Mesenchymal stem cell (in vitro differentiated cells and primary cell): Measurements from ENCODE around the gene SNTG2.
"Not testable (repeated sequence)": the region's sequence is repeated elsewhere in the genome, so short reads cannot be mapped to it uniquely, and the experiment has no call there.

Experiments
- DNase-seq: peaks from one replicate; pipeline ENCODE4 v3.0.0-alpha.2; 2013
- H2AFZ ChIP-seq: one replicate; pipeline ENCODE4 v1.6.1; 2013; ENCODE audit warnings: low read depth, mild to moderate bottlenecking, control low read depth, inconsistent platforms, low read length, moderate library complexity
- H2AK5ac ChIP-seq: 2 replicates; pipeline ENCODE4 v1.6.1; 2013; ENCODE audit warnings: low read length, moderate library complexity, mild to moderate bottlenecking, inconsistent platforms; ENCODE audit not compliant: severe bottlenecking
- H2BK120ac ChIP-seq: one replicate; pipeline ENCODE4 v1.6.1; 2013; ENCODE audit warnings: low read depth, mild to moderate bottlenecking, inconsistent platforms, low read length, moderate library complexity
- H2BK12ac ChIP-seq, 2 experiments: one replicate each; pipeline ENCODE4 v1.6.1; 2013; ENCODE audit warnings: inconsistent platforms in 2 of 2, low read length in 2 of 2, mild to moderate bottlenecking in 2 of 2, moderate library complexity in 2 of 2, control low read depth in 1 of 2
- H2BK15ac ChIP-seq: one replicate; pipeline ENCODE4 v1.6.1; 2013; ENCODE audit warnings: mild to moderate bottlenecking, low read depth, inconsistent platforms; ENCODE audit not compliant: poor library complexity, severe bottlenecking
- H2BK5ac ChIP-seq: 2 replicates; pipeline ENCODE4 v1.6.1; 2013; ENCODE audit warnings: low read depth, mild to moderate bottlenecking, low read length, control low read depth, inconsistent platforms; ENCODE audit not compliant: poor library complexity, severe bottlenecking
- H3K14ac ChIP-seq, 2 experiments: one replicate each; pipeline ENCODE4 v1.6.1; 2013; ENCODE audit warnings: inconsistent platforms in 2 of 2, low read length in 2 of 2, control low read depth in 1 of 2, mild to moderate bottlenecking in 1 of 2, moderate library complexity in 1 of 2
- H3K18ac ChIP-seq, 2 experiments: one replicate each; pipeline ENCODE4 v1.6.1; 2013; ENCODE audit warnings: inconsistent platforms in 2 of 2, low read length in 2 of 2, control low read depth in 1 of 2, low read depth in 1 of 2, mild to moderate bottlenecking in 1 of 2
- H3K23ac ChIP-seq, 2 experiments: one replicate each; pipeline ENCODE4 v1.6.1; 2013; ENCODE audit warnings: inconsistent platforms in 2 of 2, low read length in 2 of 2, mild to moderate bottlenecking in 2 of 2, moderate library complexity in 2 of 2, control low read depth in 1 of 2
- H3K27ac ChIP-seq: 2 replicates; pipeline ENCODE4 v1.5.1; 2013; ENCODE audit warnings: mild to moderate bottlenecking, moderate library complexity, low read length, control low read depth, inconsistent platforms; ENCODE audit not compliant: poor library complexity, severe bottlenecking
- H3K27me3 ChIP-seq, 2 experiments: 2 replicates each; pipeline versions ENCODE4 v1.6.1 to v1.7.0; 2013; ENCODE audit warnings: low read length in 2 of 2, mild to moderate bottlenecking in 2 of 2, moderate library complexity in 2 of 2, control low read depth in 1 of 2, inconsistent platforms in 1 of 2; ENCODE audit not compliant: control insufficient read depth in 1 of 2, insufficient read depth in 1 of 2
- H3K36me3 ChIP-seq, 2 experiments: 2 replicates each; pipeline versions ENCODE4 v1.6.1 to v1.7.0; 2013; ENCODE audit warnings: low read length in 2 of 2, control low read depth in 1 of 2, inconsistent platforms in 1 of 2, low read depth in 1 of 2, mild to moderate bottlenecking in 1 of 2; ENCODE audit not compliant: insufficient read depth in 2 of 2, control insufficient read depth in 1 of 2
- H3K4ac ChIP-seq, 2 experiments: one replicate each; pipeline ENCODE4 v1.6.1; 2013; ENCODE audit warnings: inconsistent platforms in 2 of 2, low read length in 2 of 2, mild to moderate bottlenecking in 2 of 2, moderate library complexity in 2 of 2, control low read depth in 1 of 2, low read depth in 1 of 2
- H3K4me1 ChIP-seq: 2 replicates; pipeline ENCODE4 v1.6.1; 2013; ENCODE audit warnings: low read depth, low read length, control low read depth; ENCODE audit not compliant: control insufficient read depth, insufficient read depth
- H3K4me2 ChIP-seq: 2 replicates; pipeline ENCODE4 v1.6.1; 2013; ENCODE audit warnings: low read length, mild to moderate bottlenecking, inconsistent platforms; ENCODE audit not compliant: poor library complexity, severe bottlenecking
- H3K4me3 ChIP-seq, 2 experiments: 2 replicates each; pipeline versions ENCODE4 v1.5.1 to v1.7.0; 2013; ENCODE audit warnings: low read length in 2 of 2, mild to moderate bottlenecking in 2 of 2, control low read depth in 1 of 2, low read depth in 1 of 2; ENCODE audit not compliant: insufficient read depth in 1 of 2
- H3K79me1 ChIP-seq: replicated peaks from 2 replicates; pipeline ENCODE4 v1.6.1; 2013; ENCODE audit warnings: mild to moderate bottlenecking, control low read depth, low read length, inconsistent platforms; ENCODE audit not compliant: poor library complexity, severe bottlenecking
- H3K9ac ChIP-seq: 2 replicates; pipeline ENCODE4 v1.7.0; 2013; ENCODE audit warnings: mild to moderate bottlenecking, low read length, moderate library complexity
- H3K9me3 ChIP-seq: 2 replicates; pipeline ENCODE4 v1.7.0; 2013; ENCODE audit warnings: mild to moderate bottlenecking, low read length; ENCODE audit not compliant: control insufficient read depth
- H4K8ac ChIP-seq: one replicate; pipeline ENCODE4 v1.6.1; 2013; ENCODE audit warnings: inconsistent platforms, mild to moderate bottlenecking, low read length, moderate library complexity
- H4K91ac ChIP-seq: one replicate; pipeline ENCODE4 v1.6.1; 2013; ENCODE audit warnings: mild to moderate bottlenecking, low read length, inconsistent platforms
- WGBS: methylation state at CpG from one replicate; pipeline ENCODE4 v1.1.7; 2013; ENCODE audit warnings: mixed read lengths; 5-methylcytosine and 5-hydroxymethylcytosine counted together

The SNTG2 gene

DNA sequence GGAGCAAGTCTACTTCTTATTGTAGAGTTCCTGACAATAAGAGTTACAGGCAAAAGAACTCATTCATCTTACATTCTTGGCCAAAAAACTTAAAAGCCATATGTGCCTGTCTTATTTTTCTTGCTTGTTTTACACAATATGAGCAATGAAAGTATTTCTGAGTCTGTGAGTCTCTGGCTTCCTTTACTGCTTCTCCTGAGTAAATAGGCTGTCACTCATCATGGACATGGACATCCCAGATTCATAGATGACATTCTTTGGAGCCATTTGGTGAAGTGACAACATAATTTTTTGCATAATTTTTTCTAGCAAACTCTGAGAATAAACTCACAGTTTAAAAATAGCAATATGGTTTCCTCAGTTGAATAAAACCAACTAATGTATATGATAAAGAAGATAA, 179.3 kb downstream of the SNTG2 start:
- DNase-seq = no peak
- Histone ChIP-seq H4K91ac (no peak overlapping the region), H3K4me3 (no peak overlapping the region), H3K14ac (no peak overlapping the region), H3K18ac (no peak overlapping the region), H3K27me3 (no peaks in the 10 kb centered on the region), H2BK12ac (no peak overlapping the region), H2BK5ac (no peak overlapping the region), H3K23ac (no peak overlapping the region), H3K4me2 (no peak overlapping the region), H2AK5ac (no peak overlapping the region), H3K4ac (no peak overlapping the region), H2AFZ (no peak overlapping the region), H3K27ac (no peak overlapping the region), H3K79me1 (no peaks in the 10 kb centered on the region), H3K9me3 (no peaks in the 10 kb centered on the region), H2BK120ac (no peak overlapping the region), H3K4me1 (peaks cover 4% of the 10 kb centered on the region), H4K8ac (no peak overlapping the region), H3K36me3 (no peaks in the 10 kb centered on the region), H3K9ac (no peak overlapping the region), H2BK15ac (no peak overlapping the region)

DNA sequence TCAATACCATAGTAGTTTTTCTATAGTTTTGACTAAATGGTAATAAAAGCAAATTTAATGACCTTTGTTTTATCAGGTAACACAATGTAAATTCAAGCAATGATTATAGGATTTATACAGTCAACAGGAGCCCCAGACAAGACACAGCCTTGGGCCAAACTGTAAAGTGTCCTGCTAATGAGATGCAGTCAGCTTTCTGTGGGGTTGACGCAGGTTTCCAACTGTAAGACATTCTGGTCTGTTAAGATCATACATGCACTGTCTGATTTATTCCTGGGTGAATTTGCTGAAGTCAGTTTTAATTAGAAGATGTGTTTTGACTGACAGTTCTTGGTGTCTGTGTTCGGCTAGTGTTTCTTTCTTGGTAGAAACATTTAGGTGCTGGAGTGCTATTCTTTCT, 180.3 kb downstream of the SNTG2 start:
- DNase-seq = no peak
- no peak overlapping the region for H4K8ac ChIP-seq
- H2AK5ac ChIP-seq = no peak overlapping the region
- 79% methylated on average over 2 of the region's 2 CpGs for WGBS
- H2BK15ac ChIP-seq = no peak overlapping the region
- no peaks in the 10 kb centered on the region for H3K9me3 ChIP-seq
- no peak overlapping the region for H4K91ac ChIP-seq
- no peaks in the 10 kb centered on the region for H3K27me3 ChIP-seq
- H2BK120ac ChIP-seq = no peak overlapping the region
- H3K36me3 ChIP-seq = no peaks in the 10 kb centered on the region
- no peak overlapping the region for H3K4me3 ChIP-seq
- no peak overlapping the region for H3K18ac ChIP-seq
- H3K9ac ChIP-seq = no peak overlapping the region
- no peak overlapping the region for H2AFZ ChIP-seq
- H3K14ac ChIP-seq = no peak overlapping the region
- no peak overlapping the region for H3K4me2 ChIP-seq
- H3K23ac ChIP-seq = no peak overlapping the region
- H3K27ac ChIP-seq = no peak overlapping the region
- no peak overlapping the region for H2BK5ac ChIP-seq
- H3K79me1 ChIP-seq = no peaks in the 10 kb centered on the region
- no peak overlapping the region for H2BK12ac ChIP-seq
- no peak overlapping the region for H3K4ac ChIP-seq
- H3K4me1 ChIP-seq = peaks cover 4% of the 10 kb centered on the region

- Histone ChIP-seq H2BK120ac (no peak overlapping the region), H3K4me2 (no peak overlapping the region), H2AK5ac (no peak overlapping the region), H2AFZ (peak overlapping the region; percentile 53), H2BK5ac (no peak overlapping the region), H3K14ac (no peak overlapping the region), H3K79me1 (no peaks in the 10 kb centered on the region), H3K4ac (no peak overlapping the region), H2BK12ac (no peak overlapping the region), H3K18ac (no peak overlapping the region), H2BK15ac (no peak overlapping the region), H4K8ac (no peak overlapping the region), H3K23ac (no peak overlapping the region), H3K4me1 (peaks cover 4% of the 10 kb centered on the region), H3K4me3 (no peak overlapping the region), H3K27ac (no peak overlapping the region), H4K91ac (no peak overlapping the region), H3K9ac (no peak overlapping the region), H3K9me3 (no peaks in the 10 kb centered on the region), H3K27me3 (peaks cover 0 to 7% of the 10 kb centered on the region in 2 experiments), H3K36me3 (no peaks in the 10 kb centered on the region)
- 90% methylated on average over 14 of the region's 14 CpGs for WGBS
- no peak for DNase-seq
Observed at GRCh38 chr2:1132328-1132969, 181.8 kb downstream of the SNTG2 start.

GRCh38 chr2:1133896-1134295, 183.2 kb downstream of the SNTG2 start:
- H2BK5ac ChIP-seq, H3K27ac ChIP-seq, H3K9me3 ChIP-seq, H3K79me1 ChIP-seq, H3K18ac ChIP-seq, H3K14ac ChIP-seq, H4K91ac ChIP-seq, H3K4me3 ChIP-seq, H4K8ac ChIP-seq, H3K9ac ChIP-seq, H3K4me2 ChIP-seq, H3K36me3 ChIP-seq, H2BK120ac ChIP-seq, H3K4ac ChIP-seq, DNase-seq, H3K23ac ChIP-seq, H2BK15ac ChIP-seq, H3K4me1 ChIP-seq, H2AK5ac ChIP-seq, H2AFZ ChIP-seq, H2BK12ac ChIP-seq: not testable (repeated sequence)
- peaks cover 0 to 11% of the 10 kb centered on the region in 2 experiments for H3K27me3 ChIP-seq
- WGBS = 86% methylated on average over 16 of the region's 16 CpGs
